B cell (primary cell): Measurements from ENCODE around the gene THEMIS2. TPM values are rescaled to one million over a fixed set of nuclear protein-coding genes. Genes with fewer than 3 reads are reported as not detected.
A peak's percentile ranks its signal among the peaks of the same experiment; 100 is the strongest.
"Not testable (repeated sequence)": the region's sequence is repeated elsewhere in the genome, so short reads cannot be mapped to it uniquely, and the experiment has no call there.

Source experiments
- ATAC-seq: fragments of 200-7000 bp; cut with Tn5 transposase; one replicate; pipeline ENCODE4 v1.10.0; 2021; ENCODE audit warnings: low read depth, mild to moderate bottlenecking, moderate number of reproducible peaks, moderate library complexity
- CTCF ChIA-PET: fragments of 350-600 bp; sonication (Branson Sonifier 250); formaldehyde crosslinking; loops from one replicate; lab custom pipeline; 2021; ENCODE audit warnings: antibody characterized with exemption, inconsistent platforms; lab: Charles Lee
- POLR2A ChIA-PET: fragments of 350-600 bp; sonication (Branson Sonifier 250); formaldehyde crosslinking; loops from one replicate; lab custom pipeline; 2021; ENCODE audit warnings: antibody characterized with exemption; lab: Charles Lee
- DNase-seq: peaks from one replicate; pipeline ENCODE4 v3.0.0; 2013
- H2AFZ ChIP-seq: 2 replicates; pipeline ENCODE4 v1.6.1; 2012; ENCODE audit warnings: mild to moderate bottlenecking, low read depth, low read length; ENCODE audit not compliant: insufficient read depth, poor library complexity, severe bottlenecking
- H3K27ac ChIP-seq, 2 donors: 1 replicate in 1 of 2; 2 replicates in 1 of 2; pipeline ENCODE4 v1.5.1; 2012 to 2013; ENCODE audit warnings: low read length in 2 of 2, mild to moderate bottlenecking in 2 of 2, moderate library complexity in 1 of 2
- H3K27me3 ChIP-seq, 4 experiments: fragments of 200-600 bp in 1 of 4; sonication (generic) in 1 of 4; replicated peaks in 1 of 4; 1 replicate in 2 of 4; 2 replicates in 2 of 4; pipeline versions ENCODE4 v1.6.1 to v1.7.0; 2013 to 2016; ENCODE audit warnings: low read length in 3 of 4, mild to moderate bottlenecking in 2 of 4, mixed read lengths in 1 of 4, moderate library complexity in 1 of 4; ENCODE audit not compliant: insufficient read depth in 4 of 4, control insufficient read depth in 3 of 4; ENCODE audit errors: control extremely low read depth in 1 of 4
- H3K36me3 ChIP-seq, 2 experiments: replicated peaks in 1 of 2; 1 replicate in 1 of 2; 2 replicates in 1 of 2; pipeline versions ENCODE4 v1.6.1 to v1.7.1; 2013; ENCODE audit warnings: low read length in 1 of 2; ENCODE audit not compliant: insufficient read depth in 2 of 2, control insufficient read depth in 1 of 2; ENCODE audit errors: control extremely low read depth in 1 of 2, extremely low read depth in 1 of 2
- H3K4me1 ChIP-seq, 2 donors: fragments of 200-600 bp in 1 of 2; sonication (generic) in 1 of 2; 1 replicate in 1 of 2; 2 replicates in 1 of 2; pipeline versions ENCODE4 v1.5.1 to v1.6.1; 2013 to 2017; ENCODE audit warnings: low read length in 2 of 2; ENCODE audit not compliant: control insufficient read depth in 2 of 2, insufficient read depth in 2 of 2
- H3K4me2 ChIP-seq: replicated peaks from 2 replicates; pipeline ENCODE3; 2012; ENCODE audit warnings: mild to moderate bottlenecking, low read depth, low read length; ENCODE audit not compliant: poor library complexity, severe bottlenecking
- H3K4me3 ChIP-seq, 5 experiments: fragments of 200-600 bp in 1 of 5; sonication (generic) in 1 of 5; 1 replicate in 3 of 5; 2 replicates in 2 of 5; pipeline versions ENCODE4 v1.5.1 to v1.7.0; 2011 to 2016; ENCODE audit warnings: low read length in 4 of 5, mild to moderate bottlenecking in 4 of 5, low read depth in 2 of 5, control low read depth in 1 of 5, moderate library complexity in 1 of 5; ENCODE audit not compliant: insufficient read depth in 1 of 5; ENCODE audit errors: control extremely low read depth in 1 of 5, extremely low read depth in 1 of 5
- H3K79me2 ChIP-seq: fragments of 200-600 bp; sonication (generic); one replicate; pipeline ENCODE4 v1.6.0; 2016; ENCODE audit warnings: low read length; ENCODE audit not compliant: control insufficient read depth, insufficient read depth
- H3K9ac ChIP-seq: fragments of 200-600 bp; sonication (generic); 2 replicates; pipeline ENCODE4 v1.6.1; 2017; ENCODE audit warnings: mild to moderate bottlenecking, low read length, moderate library complexity
- H3K9me3 ChIP-seq, 3 donors: one replicate each; pipeline versions ENCODE4 v1.6.1 to v1.7.1; 2013; ENCODE audit warnings: low read length in 2 of 3; ENCODE audit not compliant: control insufficient read depth in 2 of 3, insufficient read depth in 1 of 3; ENCODE audit errors: control extremely low read depth in 1 of 3
- H4K20me1 ChIP-seq: 2 replicates; pipeline ENCODE4 v1.6.0; 2012; ENCODE audit warnings: mild to moderate bottlenecking, low read length; ENCODE audit not compliant: insufficient read depth, control insufficient read depth, poor library complexity, severe bottlenecking
- H3K27ac Mint-ChIP-seq: one replicate; pipeline ENCODE4 v1.8.0; 2021; ENCODE audit warnings: mixed read lengths
- H3K27me3 Mint-ChIP-seq: one replicate; pipeline ENCODE4 v1.8.0; 2021; ENCODE audit warnings: mixed read lengths
- H3K4me1 Mint-ChIP-seq: one replicate; pipeline ENCODE4 v1.8.0; 2021; ENCODE audit warnings: mixed read lengths
- H3K4me3 Mint-ChIP-seq: one replicate; pipeline ENCODE4 v1.8.0; 2021; ENCODE audit warnings: mixed read lengths
- H3K9me3 Mint-ChIP-seq: one replicate; pipeline ENCODE4 v1.8.0; 2022; ENCODE audit warnings: mixed read lengths; ENCODE audit not compliant: insufficient read depth
- EZH2 ChIP-seq: IDR thresholded peaks from 2 replicates; pipeline ENCODE4 v1.6.1; 2012; ENCODE audit warnings: borderline replicate concordance, low read depth, mild to moderate bottlenecking, moderate library complexity, low read length; ENCODE audit not compliant: insufficient read depth, poor library complexity, severe bottlenecking
- WGBS: methylation state at CpG from one replicate; pipeline ENCODE4 v1.1.5; 2013; ENCODE audit warnings: missing lambda C conversion rate; ENCODE audit not compliant: insufficient coverage; 5-methylcytosine and 5-hydroxymethylcytosine counted together
- intact Hi-C: fragments of 100-400 bp; cut with micrococcal nuclease; formaldehyde crosslinking; loops from one replicate; pipeline ENCODE4 v1.10.0; 2022
- polyA plus RNA-seq: library from polyadenylated mRNA; depleted of rRNA; stranded (reverse); fragments of >200 nt; gene quantifications from 2 replicates; pipeline ENCODE4 v1.2.3, GENCODE V29; 2012
- total RNA-seq, 2 donors: library from RNA; stranded (reverse); fragments of 120-200 nt in 1 of 2; gene quantifications; 1 replicate in 1 of 2; 2 replicates in 1 of 2; pipeline versions ENCODE4 v1.2.3 to v1.2.4, GENCODE V29; 2013 to 2022
- TF ChIP-seq, protein P1 (sequence below): fragments of 200-600 bp; IDR thresholded peaks from one replicate; pipeline ENCODE4 v1.8.0; 2022; ENCODE audit warnings: antibody characterized with exemption, mild to moderate bottlenecking

Gene THEMIS2
- total and polyA plus RNA-seq, 2 donors (not counting 1 experiment from before 2014, with no cell fraction given), result 72.0 to 230 TPM

DNA sequence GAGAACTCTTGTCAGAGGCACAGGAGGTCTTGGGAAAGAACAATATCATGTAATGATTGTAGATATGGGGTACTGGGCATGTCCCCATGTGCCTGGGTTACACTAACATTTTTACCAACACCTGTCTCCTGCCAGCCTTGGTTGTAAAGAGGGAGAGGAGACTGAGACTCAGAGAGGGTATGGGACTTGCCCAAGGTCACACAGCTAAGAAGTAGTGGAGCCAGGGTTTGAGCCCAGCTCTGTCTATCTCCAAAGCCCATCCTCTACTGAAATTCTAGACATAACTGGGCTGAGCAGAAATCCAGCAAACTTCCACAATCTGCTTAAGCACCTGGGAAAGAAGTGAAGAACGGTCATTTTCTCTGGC is 2.6 kb upstream of the THEMIS2 start:
- no CpG with 5 or more reads among the region's 1 CpG for WGBS
- TF ChIP-seq, protein P1, sequence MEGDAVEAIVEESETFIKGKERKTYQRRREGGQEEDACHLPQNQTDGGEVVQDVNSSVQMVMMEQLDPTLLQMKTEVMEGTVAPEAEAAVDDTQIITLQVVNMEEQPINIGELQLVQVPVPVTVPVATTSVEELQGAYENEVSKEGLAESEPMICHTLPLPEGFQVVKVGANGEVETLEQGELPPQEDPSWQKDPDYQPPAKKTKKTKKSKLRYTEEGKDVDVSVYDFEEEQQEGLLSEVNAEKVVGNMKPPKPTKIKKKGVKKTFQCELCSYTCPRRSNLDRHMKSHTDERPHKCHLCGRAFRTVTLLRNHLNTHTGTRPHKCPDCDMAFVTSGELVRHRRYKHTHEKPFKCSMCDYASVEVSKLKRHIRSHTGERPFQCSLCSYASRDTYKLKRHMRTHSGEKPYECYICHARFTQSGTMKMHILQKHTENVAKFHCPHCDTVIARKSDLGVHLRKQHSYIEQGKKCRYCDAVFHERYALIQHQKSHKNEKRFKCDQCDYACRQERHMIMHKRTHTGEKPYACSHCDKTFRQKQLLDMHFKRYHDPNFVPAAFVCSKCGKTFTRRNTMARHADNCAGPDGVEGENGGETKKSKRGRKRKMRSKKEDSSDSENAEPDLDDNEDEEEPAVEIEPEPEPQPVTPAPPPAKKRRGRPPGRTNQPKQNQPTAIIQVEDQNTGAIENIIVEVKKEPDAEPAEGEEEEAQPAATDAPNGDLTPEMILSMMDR, result no peak
- TF ChIP-seq EZH2, result no peak
- H3K27ac Mint-ChIP-seq, result peak overlapping the region; percentile 91
- Histone ChIP-seq H3K36me3 (no peaks in the 10 kb centered on the region), H3K4me2 (peak overlapping the region; percentile 79), H3K4me1 (peaks cover 31 to 59% of the 10 kb centered on the region in 2 donors), H2AFZ (peak overlapping the region; percentile 51), H3K79me2 (peaks cover 6% of the 10 kb centered on the region), H3K27ac (peak overlapping the region; percentile 62 to 72), H3K9me3 (no peaks in the 10 kb centered on the region), H3K4me3 (peak overlapping the region; percentile 23 to 48 (median 43)), H4K20me1 (no peaks in the 10 kb centered on the region), H3K27me3 (no peaks in the 10 kb centered on the region), H3K9ac (peak overlapping the region; percentile 53)
- peak overlapping the region; percentile 72 for H3K4me3 Mint-ChIP-seq
- intact Hi-C loops, result no loop called here
- ChIA-PET POLR2A (interaction anchor here (1.4 kb wide), 1 partner anchor 14 kb away, joined by 3 read pairs; no protein-coding TSS in a partner anchor), CTCF (no interaction called here)
- no peaks in the 10 kb centered on the region for H3K9me3 Mint-ChIP-seq
- no peak for ATAC-seq
- no peaks in the 10 kb centered on the region for H3K27me3 Mint-ChIP-seq
- DNase-seq, result no peak
- H3K4me1 Mint-ChIP-seq, result peaks cover 42% of the 10 kb centered on the region

GRCh38 chr1:27871076-27871475 is 1.3 kb upstream of the THEMIS2 start:
- H3K9me3 Mint-ChIP-seq, H3K9ac ChIP-seq, H3K27ac ChIP-seq, CTCF ChIA-PET, H3K4me2 ChIP-seq, H3K27me3 ChIP-seq, H3K4me3 Mint-ChIP-seq, H3K27me3 Mint-ChIP-seq, ATAC-seq, H3K79me2 ChIP-seq, H4K20me1 ChIP-seq, DNase-seq, H2AFZ ChIP-seq, intact Hi-C loops, H3K9me3 ChIP-seq, H3K4me3 ChIP-seq, H3K36me3 ChIP-seq, H3K27ac Mint-ChIP-seq: not testable (repeated sequence)
- peaks cover 40% of the 10 kb centered on the region for H3K4me1 Mint-ChIP-seq
- peaks cover 40 to 61% of the 10 kb centered on the region in 2 donors for H3K4me1 ChIP-seq
- POLR2A ChIA-PET, result interaction anchor here (0.6 to 0.7 kb wide), 3 partner anchors 16 to 714 kb away, joined by 3 read pairs; no protein-coding TSS in a partner anchor
- WGBS, result 86% methylated on average over 2 of the region's 7 CpGs
